GM18870 (cell line): ENCODE measurements around the gene MRPS23.
"Not testable (repeated sequence)": the region's sequence is repeated elsewhere in the genome, so short reads cannot be mapped to it uniquely, and the experiment has no call there.

ENCODE experiments used
- ATAC-seq: cut with Tn5 transposase; IDR thresholded peaks from one replicate; pipeline ENCODE4 v1.9.1; 2021; ENCODE audit warnings: moderate library complexity; ENCODE audit not compliant: unreplicated experiment

Gene MRPS23

DNA sequence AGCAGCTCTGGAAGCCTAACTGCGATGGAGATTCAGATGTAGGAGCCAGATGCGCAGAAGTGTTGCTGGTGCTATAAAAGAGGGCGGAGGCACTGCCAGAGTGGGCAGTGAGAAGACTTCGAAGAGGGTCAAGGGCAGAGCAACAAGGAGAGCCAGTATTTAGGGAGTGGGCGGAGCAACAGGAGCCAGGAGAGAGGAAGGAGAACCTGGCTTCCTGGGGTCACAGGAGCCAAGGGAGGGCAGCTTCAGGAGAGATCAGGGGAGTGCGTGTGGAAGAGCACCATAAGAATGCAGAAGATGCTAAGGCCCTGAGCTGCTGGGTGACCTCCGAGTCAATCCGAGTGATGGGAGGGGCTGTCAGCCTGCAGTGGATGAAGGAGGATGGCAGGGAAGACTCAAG is 14.4 kb upstream of the MRPS23 start:
- ATAC-seq: no peak

DNA sequence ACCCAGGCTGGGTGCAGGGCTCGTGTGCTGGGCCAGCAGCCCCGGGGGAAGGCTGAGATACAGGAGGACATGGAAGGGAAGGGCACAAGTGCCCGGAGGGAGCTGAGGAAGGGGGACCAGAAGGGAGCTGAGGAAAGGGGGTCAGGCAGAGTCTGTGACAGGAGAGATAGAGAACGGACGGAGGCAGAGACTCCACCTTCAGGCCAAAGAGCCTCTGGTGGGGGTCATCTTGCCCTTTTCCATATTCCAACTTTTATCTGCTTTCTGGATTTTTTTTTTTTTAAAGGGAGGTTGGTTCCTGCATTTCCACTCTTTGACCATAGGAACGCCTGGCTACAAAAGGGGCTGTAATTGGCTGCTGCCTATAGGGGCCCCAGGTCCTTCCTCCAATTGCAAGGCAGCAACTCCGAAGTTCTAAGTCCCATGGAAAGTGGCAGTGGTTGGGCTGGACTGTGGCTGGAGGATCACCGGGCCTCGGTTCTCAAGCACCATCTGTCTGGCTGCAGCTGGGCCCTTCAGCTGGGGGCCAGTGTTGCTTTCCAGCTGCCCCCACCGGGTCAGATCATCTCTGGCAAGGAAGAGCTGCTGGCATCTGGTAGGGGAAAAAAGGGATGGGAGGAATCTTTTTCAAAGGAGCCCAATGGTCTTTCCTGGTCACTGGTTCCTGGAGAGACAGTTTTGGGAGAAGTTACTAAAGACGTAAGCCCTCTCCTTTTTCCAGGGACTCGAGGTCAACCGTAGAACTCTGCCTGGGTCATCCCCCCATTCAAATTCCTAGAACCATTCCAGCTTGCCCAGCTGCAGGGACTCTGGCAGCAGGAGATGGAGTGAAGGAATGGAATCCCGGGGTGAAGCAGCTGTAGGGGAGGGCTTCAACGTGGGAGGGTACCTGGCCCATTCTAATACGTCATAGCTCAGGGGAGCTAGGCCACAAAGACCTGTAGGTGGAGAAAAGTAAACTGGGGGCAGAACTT is 13.1 kb upstream of the MRPS23 start:
- ATAC-seq: no peak

DNA sequence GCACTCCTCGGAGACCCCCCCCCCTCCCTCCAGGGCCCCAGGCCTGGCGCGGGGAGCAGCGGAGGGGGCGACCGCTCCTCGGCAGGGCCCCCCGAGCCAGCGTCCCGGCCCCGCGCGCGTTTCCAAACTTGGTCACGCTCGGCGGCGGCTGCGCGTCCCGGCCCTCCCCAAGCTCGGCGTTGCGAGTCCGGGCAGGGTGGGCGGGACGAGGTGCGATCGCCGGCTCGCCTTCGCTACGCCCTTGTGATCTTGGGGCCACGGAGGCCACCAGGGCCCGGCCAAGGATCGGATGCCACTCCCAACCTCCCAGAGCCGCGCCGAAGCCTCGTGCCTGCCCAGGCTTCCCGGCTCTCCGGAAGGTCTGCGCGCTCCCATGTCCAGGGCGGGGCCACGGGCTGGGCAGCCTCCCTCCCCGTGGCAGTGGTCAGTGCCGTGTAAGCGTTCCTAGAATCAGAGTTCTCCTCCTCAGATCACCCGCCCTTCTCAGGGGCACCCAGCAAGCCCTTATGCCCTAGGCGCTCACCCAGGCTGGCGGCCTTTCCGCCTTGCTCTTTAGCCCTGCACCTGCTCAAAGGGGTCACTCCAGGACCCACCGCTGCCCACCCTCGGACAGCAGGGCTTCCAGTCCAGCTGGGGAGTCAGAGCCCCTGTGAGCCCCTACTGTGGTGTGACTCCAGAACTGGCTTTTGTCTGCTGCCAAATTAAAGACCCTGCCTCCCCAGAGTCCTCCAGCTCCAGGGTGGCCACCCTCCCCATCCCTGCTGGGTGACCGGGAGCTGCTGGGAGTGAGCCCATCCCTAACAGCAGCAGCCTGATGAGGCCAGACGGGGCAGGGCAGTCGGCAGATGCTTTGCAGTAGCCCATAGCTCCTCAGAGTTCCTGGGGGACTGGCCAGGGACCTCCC is 12.2 kb upstream of the MRPS23 start:
- ATAC-seq: no peak

DNA sequence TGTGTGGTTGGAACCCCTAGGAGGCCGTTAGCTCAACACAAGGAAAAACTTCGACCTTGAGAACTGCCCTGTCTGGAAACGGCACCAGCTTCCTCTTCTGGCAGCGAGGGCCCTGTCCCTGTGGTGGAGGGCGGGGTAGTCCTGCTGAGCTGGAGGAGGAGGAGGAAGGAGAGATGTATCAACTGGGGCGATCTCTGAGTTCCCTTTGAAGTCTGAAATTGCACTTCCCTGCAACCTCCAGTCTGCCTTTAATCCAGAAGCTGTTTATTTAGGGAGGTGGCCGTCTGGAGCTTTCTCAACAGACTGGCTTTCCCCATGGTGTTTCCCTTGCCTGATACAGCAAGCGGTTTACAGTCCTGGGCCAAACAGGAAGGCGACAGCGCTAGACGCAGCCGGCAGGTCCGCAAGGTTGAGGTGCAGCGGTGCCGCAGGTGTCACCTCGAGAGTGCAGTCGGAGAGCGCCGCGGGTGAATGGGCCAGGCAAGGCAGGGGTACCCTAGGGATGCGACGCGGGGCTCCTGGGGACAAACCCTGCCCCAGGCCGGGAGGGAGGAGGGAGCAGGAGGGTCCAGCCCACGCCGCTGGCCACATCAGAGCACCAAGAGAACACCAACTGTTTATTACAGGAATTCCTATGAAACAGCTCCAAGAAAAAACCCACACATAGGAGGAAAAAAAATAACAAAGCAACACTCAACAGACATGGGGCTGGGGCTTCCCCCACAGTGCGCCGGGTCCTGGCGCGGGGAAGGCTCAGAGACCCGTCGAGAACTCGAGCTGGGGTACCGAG is 11.4 kb upstream of the MRPS23 start:
- ATAC-seq: no peak

DNA sequence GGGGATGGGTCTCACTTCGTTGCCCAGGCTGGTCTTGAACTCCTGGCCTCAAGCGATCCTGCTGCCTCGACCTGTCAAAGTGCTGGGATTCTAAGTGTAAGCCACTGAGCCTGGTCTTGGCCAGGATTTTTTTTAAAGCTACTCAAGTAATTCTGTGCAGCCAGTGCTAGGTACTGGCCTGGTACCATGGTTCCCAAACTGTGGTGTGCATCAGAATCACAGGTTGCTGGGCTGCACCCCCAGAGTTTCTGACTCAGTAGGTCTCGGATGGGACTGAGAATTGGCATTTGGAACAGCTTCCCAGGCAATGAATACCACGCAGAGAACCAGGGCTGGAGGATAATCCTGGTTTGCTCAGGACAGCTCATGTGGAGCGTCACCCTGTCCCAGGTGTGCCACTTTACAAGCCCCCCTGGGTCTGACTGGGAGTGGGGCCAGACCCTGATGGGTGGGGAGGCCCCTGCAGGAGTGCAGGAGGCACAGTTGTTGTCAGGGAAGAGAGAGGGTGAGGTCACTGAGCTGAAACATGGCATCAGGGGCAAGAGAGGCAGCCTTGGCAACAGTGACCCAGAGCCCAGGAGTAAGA is 10.7 kb upstream of the MRPS23 start:
- ATAC-seq: no peak

DNA sequence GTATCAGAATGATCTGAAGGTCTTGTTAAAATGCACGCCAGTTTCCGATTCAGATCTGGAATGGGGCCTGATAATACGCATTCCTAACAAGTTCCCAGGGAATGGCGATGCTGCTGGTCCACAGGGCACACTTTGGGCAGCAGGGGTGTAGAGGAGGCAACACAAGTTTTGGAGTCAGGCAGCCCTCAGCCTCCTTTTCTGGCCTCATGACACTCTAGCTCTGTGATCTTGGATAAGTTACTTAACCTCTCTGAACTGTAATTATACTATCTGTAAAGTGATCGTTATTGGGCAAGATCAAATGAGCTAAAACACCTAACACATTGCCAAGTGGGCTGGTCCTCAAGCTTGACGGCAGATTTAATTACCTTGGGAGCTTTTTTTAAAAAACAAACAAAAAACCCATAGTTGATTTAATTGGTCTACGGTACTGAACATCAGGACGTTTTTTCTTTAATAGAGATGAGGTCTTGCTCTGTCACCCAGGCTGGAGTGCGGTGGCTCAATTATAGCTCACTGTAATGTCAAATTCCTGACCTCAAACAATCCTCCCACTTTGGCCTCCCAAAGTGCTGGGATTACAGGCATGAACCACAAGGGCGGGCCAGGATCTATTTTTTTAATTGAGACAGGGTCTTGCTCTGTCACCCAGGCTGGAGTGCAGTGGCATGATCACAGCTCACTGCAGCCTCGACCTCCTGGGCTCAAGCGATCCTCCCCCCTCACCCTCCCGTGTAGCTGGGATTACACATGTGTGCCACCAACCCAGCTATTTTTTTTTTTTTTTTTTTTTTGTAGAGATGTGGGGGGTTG is 10.0 kb upstream of the MRPS23 start:
- no peak for ATAC-seq

DNA sequence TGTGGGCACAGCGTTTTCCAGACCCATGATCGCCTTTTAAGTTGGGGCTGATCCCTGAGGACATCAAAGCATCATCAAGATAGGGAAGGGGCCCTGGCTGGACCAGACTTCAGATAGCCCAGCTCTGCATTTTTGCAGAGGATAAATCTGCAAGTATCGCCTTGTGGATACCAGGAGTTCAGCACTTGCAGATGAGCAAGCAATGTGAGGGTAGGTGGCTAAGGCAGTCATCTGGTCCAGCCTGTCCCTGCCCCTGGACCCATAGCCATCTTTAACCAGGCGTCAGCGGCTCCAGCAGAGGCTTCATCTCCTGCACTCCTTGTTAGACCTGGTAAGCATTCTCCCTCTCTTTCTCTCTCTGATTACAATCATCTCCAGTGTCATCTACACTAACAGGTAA is 9.0 kb upstream of the MRPS23 start:
- ATAC-seq: no peak

DNA sequence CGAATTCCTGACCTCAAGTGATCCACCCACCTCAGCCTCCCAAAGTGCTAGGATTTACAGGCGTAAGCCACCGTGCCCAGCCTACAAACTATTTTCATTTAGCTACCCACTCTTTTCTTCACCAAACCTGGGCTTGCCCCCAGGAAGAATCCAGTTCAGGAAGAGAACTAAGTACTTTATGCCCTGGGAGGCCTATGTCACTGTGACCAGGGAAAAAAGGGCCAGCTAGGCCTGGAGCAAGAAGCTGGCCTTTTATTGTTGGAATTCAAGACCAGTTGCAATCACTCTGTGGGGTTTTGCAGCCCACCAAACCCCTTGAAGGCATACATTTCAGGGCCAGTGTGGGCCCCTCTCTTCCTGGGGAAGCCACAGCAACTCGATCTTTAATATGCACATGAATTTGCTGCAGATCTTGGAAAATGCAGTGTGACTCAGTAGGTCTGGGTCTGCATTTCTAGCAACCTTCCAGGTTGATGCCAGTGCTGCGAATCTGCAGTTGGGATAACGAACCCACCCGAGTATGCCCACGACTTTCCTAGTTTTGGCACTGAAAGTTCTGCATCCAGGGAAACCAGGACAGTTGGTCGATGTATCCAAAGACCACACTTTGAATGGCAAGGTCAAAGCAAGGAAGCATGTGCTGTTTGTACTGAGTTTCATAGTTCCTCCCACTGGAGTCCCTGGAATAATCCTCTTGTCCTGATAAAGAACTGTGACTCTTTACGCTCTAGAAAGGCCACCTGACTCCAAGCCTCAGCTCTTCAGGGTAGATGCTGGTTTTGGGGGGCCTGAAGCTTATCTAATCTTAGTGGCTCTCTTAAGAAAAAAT is 7.2 kb upstream of the MRPS23 start:
- no peak for ATAC-seq

DNA sequence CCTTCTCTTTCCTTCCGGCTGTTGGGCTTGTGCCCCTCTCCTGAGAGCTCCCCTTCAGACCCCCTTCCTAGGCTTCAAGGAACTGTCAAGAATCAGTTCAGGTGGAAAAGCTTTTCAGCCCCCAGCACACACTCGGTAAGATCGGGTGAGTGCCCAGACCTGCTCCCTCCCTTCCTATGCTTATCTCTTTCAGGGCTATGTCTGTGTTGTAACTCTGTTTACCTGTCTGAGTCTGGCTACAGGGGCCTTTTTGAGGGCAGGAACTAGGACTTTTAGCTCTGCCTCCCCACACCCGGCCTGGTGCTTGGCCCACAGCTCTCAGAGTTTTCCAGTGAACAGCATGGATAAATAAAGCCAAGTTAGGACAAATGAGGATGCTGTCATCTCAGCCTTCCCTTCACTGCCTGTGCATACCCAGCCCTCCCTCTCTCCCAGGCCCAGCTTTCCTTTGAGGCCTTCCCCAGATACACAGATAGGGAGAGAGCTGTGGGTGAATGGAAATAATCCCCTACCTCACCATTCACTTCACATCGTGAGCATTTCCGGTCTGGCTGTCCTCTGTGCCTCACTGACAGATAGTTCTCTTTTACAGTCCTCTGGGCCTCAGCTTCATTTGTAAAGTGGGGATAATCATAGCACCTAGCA is 5.7 kb upstream of the MRPS23 start:
- ATAC-seq: no peak

DNA sequence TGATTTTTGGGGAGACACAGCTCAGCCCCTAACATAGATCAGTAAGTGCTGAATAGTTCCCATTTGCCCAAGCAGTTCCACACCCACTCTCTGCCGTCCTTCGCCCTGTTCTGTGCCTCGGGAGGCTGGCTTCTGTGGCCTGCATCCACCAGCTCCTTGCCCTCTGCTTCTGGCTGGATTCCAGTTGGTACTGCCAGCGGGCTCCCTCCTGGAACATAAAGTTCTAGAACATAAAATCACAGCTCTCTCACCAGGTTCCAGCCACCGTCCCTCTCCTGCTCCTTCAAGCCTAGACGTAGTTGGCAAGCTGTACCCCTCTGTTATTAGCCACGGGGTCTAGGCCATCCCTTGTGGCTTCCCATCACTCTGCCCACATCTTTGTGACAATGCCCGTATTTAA is 3.9 kb upstream of the MRPS23 start:
- ATAC-seq: no peak

DNA sequence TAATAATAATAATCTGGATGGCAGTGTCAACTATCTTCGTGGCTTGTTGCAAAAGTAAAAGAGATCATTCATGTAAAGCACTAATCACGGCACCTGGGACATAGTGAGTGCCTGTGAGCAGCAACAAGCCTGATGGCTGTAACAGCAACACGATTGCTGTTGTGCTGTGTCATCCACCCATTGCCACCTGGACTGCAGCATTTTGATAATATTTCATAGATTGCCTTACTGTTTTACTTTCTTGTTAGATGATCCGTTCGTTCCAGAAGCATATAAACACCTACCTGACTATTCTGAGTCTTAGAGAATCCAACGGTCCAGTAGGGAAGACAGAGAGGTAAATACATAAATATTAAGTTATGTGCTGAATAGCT is 3.1 kb upstream of the MRPS23 start:
- no peak for ATAC-seq

DNA sequence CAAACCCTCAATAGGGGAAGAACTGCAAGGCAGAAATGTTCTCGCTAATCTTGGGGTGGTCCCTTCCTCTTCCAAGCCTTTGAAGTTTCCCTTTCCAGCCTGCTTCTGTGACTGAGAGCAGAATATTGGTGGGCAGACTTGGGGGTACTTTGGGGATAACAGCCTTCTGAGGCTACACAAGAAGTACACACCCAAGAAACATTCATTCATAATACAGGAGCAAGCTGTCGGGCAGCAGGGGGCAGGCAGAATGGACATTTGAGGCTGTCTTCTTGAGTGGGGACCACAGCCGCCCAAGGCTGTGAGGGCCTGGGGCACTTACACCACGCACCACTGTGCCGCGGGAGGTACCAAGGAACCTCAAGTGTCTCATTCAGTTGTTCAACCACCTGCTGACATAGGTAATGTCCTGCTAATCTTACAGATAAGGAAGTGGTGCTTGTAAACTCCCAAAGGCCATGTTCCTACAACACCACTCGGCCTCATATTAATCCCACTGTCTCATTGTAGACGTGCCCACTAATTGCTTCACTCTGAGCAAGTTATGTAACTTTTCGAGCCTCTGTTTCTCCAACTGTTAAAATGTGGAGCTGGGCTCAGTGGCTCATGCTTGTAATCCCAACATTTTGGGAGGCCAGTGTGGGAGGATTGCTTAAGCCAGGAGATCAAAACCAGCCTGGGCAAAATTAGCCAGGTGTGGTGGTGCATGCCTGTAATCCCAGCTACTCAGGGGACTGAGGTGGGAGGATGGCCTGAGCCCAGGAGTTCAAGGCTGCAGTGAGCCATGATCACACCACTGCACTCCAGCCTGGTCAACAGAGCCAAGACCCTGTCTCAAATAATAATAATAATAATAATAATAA is 2.5 kb upstream of the MRPS23 start:
- no peak for ATAC-seq

DNA sequence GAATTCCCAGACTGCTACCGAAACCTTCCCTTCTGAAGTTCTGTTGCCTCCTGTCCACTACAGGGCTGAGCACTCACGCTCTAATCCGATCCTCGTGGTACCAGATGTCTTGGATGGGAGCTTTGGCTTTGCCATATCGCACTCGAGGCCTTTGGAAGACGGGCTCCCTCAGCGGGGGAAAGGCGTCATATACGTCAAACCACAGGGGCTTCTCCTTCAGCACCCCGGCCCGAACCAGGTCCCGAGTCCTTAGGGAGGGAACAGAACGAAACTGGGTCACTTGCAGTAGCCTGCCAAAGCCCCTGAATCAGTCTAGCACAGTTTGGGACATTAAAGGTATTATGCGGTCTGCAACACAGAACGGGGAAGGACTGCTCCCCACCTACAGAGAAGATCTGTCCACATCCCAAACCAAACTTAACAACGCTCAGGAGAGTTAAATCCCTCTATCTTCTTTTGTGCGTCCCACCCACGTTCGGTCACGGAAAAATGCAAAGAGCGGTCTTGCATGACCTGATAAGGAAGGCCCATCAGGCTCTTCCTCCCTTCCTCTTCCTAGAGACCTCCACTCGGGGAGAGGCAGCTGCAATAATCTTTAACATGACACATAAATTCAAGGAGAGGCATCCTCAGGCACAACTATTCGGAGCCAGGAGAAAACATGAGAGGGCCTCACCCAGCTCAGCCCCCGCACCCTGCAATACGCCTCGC is 526 bp downstream of the MRPS23 start:
- ATAC-seq: peak; percentile 43

DNA sequence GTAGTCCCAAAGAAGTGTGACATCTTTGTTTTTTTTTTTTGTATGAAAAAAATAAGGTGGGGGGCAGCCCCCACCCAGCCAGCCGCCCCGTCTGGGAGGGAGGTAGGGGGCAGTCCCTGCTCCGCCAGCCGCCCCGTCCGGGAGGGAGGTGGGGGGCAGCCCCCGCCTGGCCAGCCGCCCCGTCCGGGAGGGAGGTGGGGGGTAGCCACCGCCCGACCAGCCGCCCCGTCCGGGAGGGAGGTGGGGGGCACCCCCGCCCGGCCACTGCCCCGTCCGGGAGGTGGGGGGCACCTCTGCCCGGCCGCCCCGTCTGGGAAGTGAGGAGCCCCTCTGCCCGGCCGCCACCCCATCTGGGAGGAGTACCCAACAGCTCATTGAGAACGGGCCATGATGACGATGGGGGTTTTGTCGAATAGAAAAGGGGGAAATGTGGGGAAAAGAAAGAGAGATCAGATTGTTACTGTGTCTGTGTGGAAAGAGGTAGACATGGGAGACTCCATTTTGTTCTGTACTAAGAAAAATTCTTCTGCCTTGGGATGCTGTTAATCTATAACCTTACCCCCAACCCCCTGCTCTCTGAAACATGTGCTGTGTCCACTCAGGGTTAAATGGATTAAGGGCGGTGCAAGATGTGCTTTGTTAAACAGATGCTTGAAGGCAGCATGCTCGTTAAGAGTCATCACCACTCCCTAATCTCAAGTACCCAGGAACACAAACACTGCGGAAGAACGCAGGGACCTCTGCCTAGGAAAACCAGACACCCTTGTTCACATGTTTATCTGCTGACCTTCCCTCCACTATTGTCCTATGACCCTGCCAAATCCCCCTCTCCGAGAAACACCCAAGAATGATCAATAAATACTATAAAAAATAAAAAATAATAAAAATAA is 3.5 kb downstream of the MRPS23 start:
- ATAC-seq: not testable (repeated sequence)

DNA sequence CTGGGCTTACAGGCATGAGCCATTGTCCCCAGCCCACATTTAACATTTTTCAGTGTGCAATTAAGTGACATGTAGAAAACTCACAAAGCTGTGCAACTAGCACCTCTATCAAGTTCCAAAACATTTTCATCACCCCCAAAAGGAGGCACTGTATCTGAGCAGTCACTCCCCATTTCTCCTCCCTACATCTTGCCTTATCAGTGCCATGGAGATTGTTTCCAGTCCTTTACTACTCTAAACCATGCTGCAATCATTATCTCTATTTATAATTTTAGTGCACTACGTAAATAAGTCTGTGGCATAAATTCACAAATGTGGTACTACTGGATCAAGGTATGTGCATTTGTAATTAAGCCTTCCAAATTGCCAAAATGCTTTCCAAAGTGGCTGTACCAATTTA is 7.6 kb downstream of the MRPS23 start:
- ATAC-seq: no peak

DNA sequence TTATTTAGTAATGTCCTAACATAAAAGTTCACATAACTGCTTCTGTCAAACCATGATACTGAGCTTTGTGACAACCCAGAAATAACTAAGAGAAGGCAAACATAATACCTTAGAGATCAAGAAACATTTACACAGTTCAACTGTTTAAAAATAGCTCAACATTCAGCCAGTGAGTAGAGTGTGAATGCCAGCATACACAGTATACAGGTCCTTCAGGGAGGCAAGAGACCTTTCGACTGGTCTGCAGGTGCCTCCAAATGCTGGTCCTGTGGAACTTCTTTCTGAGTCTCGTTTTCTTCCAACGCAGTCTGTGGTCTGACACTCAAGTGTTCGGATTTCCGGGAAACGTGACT is 10.3 kb downstream of the MRPS23 start:
- ATAC-seq: no peak
